HepG2 (cell line): Measurements from ENCODE around the gene COL8A1. TPM values are rescaled to one million over a fixed set of nuclear protein-coding genes. Genes with fewer than 3 reads are reported as not detected.

Source experiments
- ATAC-seq: fragments of 200-7000 bp; cut with Tn5 transposase; 3 replicates; pipeline ENCODE4 v1.9.1; 2020; ENCODE audit warnings: mild to moderate bottlenecking, moderate library complexity
- BruUV-seq: library from RNA; stranded (reverse); fragments of 400-500 nt; replicated peaks from 2 replicates; lab custom pipeline; 2021; lab: Mats Ljungman, UMichigan
- CTCF ChIA-PET: fragments of 300-600 bp; formaldehyde crosslinking; extraction: SDS; loops from one replicate; lab custom pipeline; 2021; ENCODE audit warnings: low total read pairs, inconsistent platforms, low intra/inter-chr PET ratio; lab: Yijun Ruan, JAX
- POLR2A ChIA-PET: fragments of 350-600 bp; sonication (Branson Sonifier 250); formaldehyde crosslinking; loops from one replicate; lab custom pipeline; 2020; ENCODE audit warnings: antibody characterized with exemption, inconsistent platforms; lab: Yijun Ruan, JAX
- DNase-seq: peaks from one replicate; pipeline ENCODE4 v3.0.0-alpha.2; 2015; ENCODE audit warnings: low spot score
- FAIRE-seq: peaks from 3 replicates; lab custom pipeline; 2011; peaks lifted over from hg19 to GRCh38; lab: Jason Lieb, UNC
- H2AFZ ChIP-seq: one replicate; pipeline ENCODE4 v1.6.1; 2011; ENCODE audit warnings: low read length, inconsistent platforms
- H3K27ac ChIP-seq: fragments of 300-600 bp; 3 replicates; pipeline ENCODE4 v1.8.0; 2011; ENCODE audit warnings: mixed run types, mild to moderate bottlenecking, mixed read lengths, low read length, inconsistent platforms; ENCODE audit not compliant: insufficient read depth; ENCODE audit errors: extremely low read length
- H3K27me3 ChIP-seq, 2 experiments: fragments of 200-600 bp in 1 of 2; 2 replicates in 1 of 2; 3 replicates in 1 of 2; pipeline versions ENCODE4 v1.6.0 to v1.8.0; 2011; ENCODE audit warnings: low read length in 2 of 2, mild to moderate bottlenecking in 2 of 2, moderate library complexity in 2 of 2, inconsistent platforms in 1 of 2; ENCODE audit not compliant: insufficient read depth in 2 of 2, control insufficient read depth in 1 of 2
- H3K36me3 ChIP-seq, 2 experiments: fragments of 200-600 bp in 1 of 2; replicated peaks in 1 of 2; 2 replicates in 1 of 2; 3 replicates in 1 of 2; pipeline versions ENCODE4 v1.5.1 to v1.8.0; 2011; ENCODE audit warnings: low read length in 2 of 2, inconsistent platforms in 1 of 2; ENCODE audit not compliant: insufficient read depth in 2 of 2, control insufficient read depth in 1 of 2
- H3K4me1 ChIP-seq: 2 replicates; pipeline ENCODE4 v1.5.1; 2012; ENCODE audit warnings: low read length, inconsistent platforms; ENCODE audit not compliant: insufficient read depth
- H3K4me2 ChIP-seq: 2 replicates; pipeline ENCODE4 v1.6.0; 2011; ENCODE audit warnings: low read depth, low read length, inconsistent platforms
- H3K4me3 ChIP-seq, 3 experiments: fragments of 200-600 bp in 1 of 3; sonication (generic), shearing (Covaris generic) in 1 of 3; replicated peaks in 1 of 3; 2 replicates each; pipeline ENCODE4 v1.5.1; 2011 to 2016; ENCODE audit warnings: low read length in 3 of 3, inconsistent platforms in 2 of 3, low read depth in 2 of 3, mild to moderate bottlenecking in 2 of 3, control low read depth in 1 of 3, mixed read lengths in 1 of 3; ENCODE audit not compliant: insufficient read depth in 1 of 3
- H3K79me2 ChIP-seq: one replicate; pipeline ENCODE4 v1.6.1; 2011; ENCODE audit warnings: low read length, inconsistent platforms; ENCODE audit not compliant: insufficient read depth
- H3K9ac ChIP-seq: 2 replicates; pipeline ENCODE4 v1.6.0; 2011; ENCODE audit warnings: mild to moderate bottlenecking, low read depth, low read length, inconsistent platforms; ENCODE audit not compliant: insufficient read depth
- H3K9me3 ChIP-seq: 2 replicates; pipeline ENCODE4 v1.5.1; 2012; ENCODE audit warnings: mild to moderate bottlenecking, low read length
- H4K20me1 ChIP-seq: 2 replicates; pipeline ENCODE4 v1.6.0; 2011; ENCODE audit warnings: inconsistent platforms, mild to moderate bottlenecking, low read length, moderate library complexity; ENCODE audit not compliant: insufficient read depth
- TOE1 ChIP-seq: sonication (generic); formaldehyde crosslinking; IDR thresholded peaks from 2 replicates; pipeline ENCODE4 v1.4.0; 2020; ENCODE audit warnings: mild to moderate bottlenecking, missing genetic modification reagents
- ZNF446 ChIP-seq: sonication (generic); formaldehyde crosslinking; IDR thresholded peaks from 2 replicates; pipeline ENCODE4 v1.5.0; 2020; ENCODE audit warnings: mild to moderate bottlenecking, missing genetic modification reagents
- ZNF503 ChIP-seq: sonication (generic); formaldehyde crosslinking; IDR thresholded peaks from 2 replicates; pipeline ENCODE4 v1.4.0; 2020; ENCODE audit warnings: missing genetic modification reagents
- ZNF784 ChIP-seq: sonication (generic); formaldehyde crosslinking; IDR thresholded peaks from 2 replicates; pipeline ENCODE4 v1.5.1; 2020; ENCODE audit warnings: missing genetic modification reagents, mild to moderate bottlenecking, borderline replicate concordance
- WGBS: methylation state at CpG from one replicate; pipeline ENCODE4 v1.1.6; 2017; ENCODE audit warnings: low lambda C conversion rate; 5-methylcytosine and 5-hydroxymethylcytosine counted together
- in situ Hi-C: cut with HindIII; loops from 2 replicates; pipeline ENCODE4 v1.10.0; 2017; ENCODE audit warnings: low pct_unique_long_range_greater_than_20kb; ENCODE audit not compliant: extremely low pct_ligation_motif_present
- intact Hi-C: fragments of 100-400 bp; cut with micrococcal nuclease; formaldehyde crosslinking; loops from one replicate; pipeline ENCODE4 v1.10.0; 2022; ENCODE audit not compliant: unreplicated experiment
- polyA plus RNA-seq, 8 experiments: library from polyadenylated mRNA; depleted of rRNA in 3 of 8; stranded (reverse) in 7 of 8; unstranded in 1 of 8; fragments of >200 nt; fragmentation: Illumina TruSeq in 4 of 8; extraction: Trizol in 4 of 8; gene quantifications; 2 replicates each; pipeline versions ENCODE4 v1.2.1 to v1.2.3, GENCODE V29; 2011 to 2016; ENCODE audit warnings: low read depth in 4 of 8, missing spikeins in 1 of 8, mixed read lengths in 1 of 8; ENCODE audit not compliant: insufficient read depth in 1 of 8
- total RNA-seq, 5 experiments: library from RNA; depleted of rRNA; stranded (reverse); fragments of >200 nt; fragmentation: Illumina TruSeq; extraction: Trizol; gene quantifications; 2 replicates each; pipeline ENCODE4 v1.2.3, GENCODE V29; 2016; ENCODE audit warnings: low read depth in 1 of 5
- TF ChIP-seq, protein P1 (sequence below): sonication (generic); formaldehyde crosslinking; IDR thresholded peaks from 2 replicates; pipeline ENCODE4 v1.8.1; 2023; ENCODE audit warnings: missing genetic modification reagents, mild to moderate bottlenecking, borderline replicate concordance

The COL8A1 gene
- total and polyA plus RNA-seq, 2 of the 13 experiments (the other 11 are each of a cell fraction or from before 2014, with no cell fraction given), result not detected

- CTCF ChIA-PET, result no interaction called here
These were observed 85.9 kb downstream of the COL8A1 start for GRCh38 chr3:99724276-99724675.

More at GRCh38 chr3:99724276-99724675, 85.9 kb downstream of the COL8A1 start:
- WGBS, result 0% methylated on average over 1 of the region's 1 CpG
- intact Hi-C loops, result no loop called here
- ATAC-seq, result no peak
- Histone ChIP-seq H3K27me3 (no peaks in the 10 kb centered on the region), H3K9me3 (no peaks in the 10 kb centered on the region), H3K27ac (no peak overlapping the region), H3K4me1 (no peaks in the 10 kb centered on the region), H4K20me1 (no peaks in the 10 kb centered on the region), H3K79me2 (no peaks in the 10 kb centered on the region), H3K9ac (no peak overlapping the region), H3K36me3 (no peaks in the 10 kb centered on the region), H3K4me2 (no peak overlapping the region), H3K4me3 (no peak overlapping the region), H2AFZ (no peak overlapping the region)
- POLR2A ChIA-PET, result no interaction called here
- in situ Hi-C loops, result no loop called here
- no peak for DNase-seq
- no TSS peak for BruUV-seq
- TF ChIP-seq TOE1 (CRISPR knock-in tag) (no peak), ZNF503 (CRISPR knock-in tag) (no peak), ZNF446 (CRISPR knock-in tag) (no peak), ZNF784 (CRISPR knock-in tag) (no peak)
- TF ChIP-seq, protein P1, sequence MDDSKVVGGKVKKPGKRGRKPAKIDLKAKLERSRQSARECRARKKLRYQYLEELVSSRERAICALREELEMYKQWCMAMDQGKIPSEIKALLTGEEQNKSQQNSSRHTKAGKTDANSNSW (CRISPR knock-in tag), result no peak
- FAIRE-seq, result no peak
